Caco-2 (cell line): ENCODE measurements around the gene C1QBP. TPM values are rescaled to one million over a fixed set of nuclear protein-coding genes. Genes with fewer than 3 reads are reported as not detected.

Source experiments
- Bru-seq: library from RNA; stranded (reverse); fragments of 400-500 nt; gene quantifications from one replicate; lab custom pipeline; 2021; lab: Mats Ljungman, UMichigan
- BruChase-seq, 2 experiments: library from RNA; stranded (reverse); fragments of 400-500 nt; gene quantifications; one replicate each; lab custom pipeline; 2021; lab: Mats Ljungman, UMichigan
- BruUV-seq: library from RNA; stranded (reverse); fragments of 400-500 nt; replicated peaks from 2 replicates; lab custom pipeline; 2021; lab: Mats Ljungman, UMichigan
- CTCF ChIA-PET: fragments of 300-600 bp; sonication (Branson Sonifier 250); formaldehyde crosslinking; loops from one replicate; lab custom pipeline; 2022; ENCODE audit warnings: antibody characterized with exemption; lab: Charles Lee
- POLR2A ChIA-PET: fragments of 300-600 bp; sonication (Branson Sonifier 250); formaldehyde crosslinking; loops from one replicate; lab custom pipeline; 2022; ENCODE audit warnings: antibody characterized with exemption; lab: Charles Lee
- DNase-seq, 2 experiments: peaks; one replicate each; pipeline versions ENCODE4 v3.0.0 to v3.0.0-alpha.2; 2020 to 2022
- H3K27me3 ChIP-seq: replicated peaks from 2 replicates; pipeline ENCODE4 v1.6.0; 2011; ENCODE audit warnings: low read length; ENCODE audit not compliant: control insufficient read depth, insufficient read depth
- H3K36me3 ChIP-seq: 2 replicates; pipeline ENCODE4 v1.5.1; 2011; ENCODE audit warnings: low read length; ENCODE audit not compliant: control insufficient read depth, insufficient read depth
- H3K4me1 ChIP-seq: fragments of 250-450 bp; sonication (Bioruptor Pico); 2 replicates; pipeline ENCODE4 v1.5.1; 2020; ENCODE audit warnings: mild to moderate bottlenecking
- H3K4me3 ChIP-seq: 2 replicates; pipeline ENCODE4 v1.5.1; 2011; ENCODE audit warnings: low read depth, mild to moderate bottlenecking, control low read depth, low read length
- H3K9me3 ChIP-seq: fragments of 250-450 bp; sonication (Bioruptor Pico); 2 replicates; pipeline ENCODE4 v1.5.1; 2020; ENCODE audit warnings: mild to moderate bottlenecking, moderate library complexity
- H3K27ac Mint-ChIP-seq: one replicate; pipeline ENCODE4 v1.8.0; 2022; ENCODE audit warnings: mixed read lengths; ENCODE audit not compliant: unreplicated experiment
- H3K27me3 Mint-ChIP-seq: one replicate; pipeline ENCODE4 v1.8.0; 2022; ENCODE audit warnings: mixed read lengths; ENCODE audit not compliant: insufficient read depth, unreplicated experiment
- H3K36me3 Mint-ChIP-seq: one replicate; pipeline ENCODE4 v1.8.0; 2022; ENCODE audit warnings: mild to moderate bottlenecking, mixed read lengths; ENCODE audit not compliant: insufficient read depth, unreplicated experiment
- H3K4me1 Mint-ChIP-seq: one replicate; pipeline ENCODE4 v1.8.0; 2022; ENCODE audit warnings: low read depth, mixed read lengths; ENCODE audit not compliant: unreplicated experiment
- H3K4me3 Mint-ChIP-seq: one replicate; pipeline ENCODE4 v1.8.0; 2022; ENCODE audit warnings: mild to moderate bottlenecking, moderate library complexity, mixed read lengths; ENCODE audit not compliant: unreplicated experiment
- H3K9me3 Mint-ChIP-seq: one replicate; pipeline ENCODE4 v1.8.0; 2022; ENCODE audit warnings: mixed read lengths; ENCODE audit not compliant: unreplicated experiment
- CTCF ChIP-seq, 2 experiments: fragments of 200-600 bp in 1 of 2; IDR thresholded peaks; 1 replicate in 1 of 2; 2 replicates in 1 of 2; pipeline versions ENCODE4 v1.5.1 to v1.8.0; 2011 to 2022; ENCODE audit warnings: antibody characterized with exemption in 1 of 2, control low read depth in 1 of 2, inconsistent platforms in 1 of 2, low read depth in 1 of 2, low read length in 1 of 2, mild to moderate bottlenecking in 1 of 2, moderate library complexity in 1 of 2; ENCODE audit not compliant: insufficient read depth in 1 of 2, severe bottlenecking in 1 of 2, unreplicated experiment in 1 of 2
- intact Hi-C: fragments of 100-400 bp; cut with micrococcal nuclease; formaldehyde crosslinking; loops from one replicate; pipeline ENCODE4 v1.10.0; 2022; ENCODE audit not compliant: unreplicated experiment
- long read RNA-seq: library from polyadenylated mRNA; stranded (forward); transcript quantifications from one replicate; pipeline ENCODE4 v2.0.0, GENCODE V29; 2022
- total RNA-seq: library from RNA; stranded (reverse); gene quantifications from 2 replicates; pipeline ENCODE4 v1.2.3, GENCODE V29; 2022

The C1QBP gene
- total RNA-seq, result 129 and 149 TPM in 2 replicates
- percentile 83 among the genes with signal in this experiment for Bru-seq, nascent RNA
- percentile 86 among the genes with signal in this experiment for BruChase-seq, experiment 1, labeled RNA remaining after a 2-hour chase
- BruChase-seq, experiment 2, labeled RNA remaining after a 6-hour chase, result percentile 96 among the genes with signal in this experiment
- long read RNA-seq, transcript C1QBP-201 (6 exons, 1,169 nt), result major isoform, 619 of 664 reads
- long read RNA-seq, partial matches to known transcripts, result 5 of 664 reads
- long read RNA-seq, other reads (novel, unspliced or antisense), result 39 of 664 reads

GRCh38 chr17:5438716-5439445 lies at the start of gene C1QBP:
C1QBP (minus strand) TSS chr17:5439155; CDS start chr17:5439073, 82 bp downstream.
- H3K36me3 Mint-ChIP-seq, result peaks cover 35% of the 10 kb centered on the region
- POLR2A ChIA-PET, result interaction anchor here (1.2 kb wide), 1 partner anchor 20 kb away, joined by 4 read pairs; the partner anchor contains the start of genes NUP88 and RPAIN

GRCh38 chr17:5488752-5489151 lies 49.8 kb upstream of the C1QBP start:
- Histone ChIP-seq H3K9me3 (no peaks in the 10 kb centered on the region), H3K27me3 (no peaks in the 10 kb centered on the region), H3K4me3 (no peak overlapping the region), H3K36me3 (no peaks in the 10 kb centered on the region), H3K4me1 (0 out of 2 replicates have a peak, but pooled peaks cover 3% of the 10 kb centered on the region)
- peaks cover 28% of the 10 kb centered on the region for H3K36me3 Mint-ChIP-seq
- TF ChIP-seq CTCF (IDR thresholded peaks at IDR 0.05; ENCODE audit: insufficient read depth in 1 of 2, low read depth in 1 of 2, low read length in 1 of 2, severe bottlenecking in 1 of 2, unreplicated experiment in 1 of 2), result no peak
- ChIA-PET POLR2A (no interaction called here), CTCF (no interaction called here)
- no peak overlapping the region for H3K27ac Mint-ChIP-seq
- H3K4me1 Mint-ChIP-seq, result no peaks in the 10 kb centered on the region
- no TSS peak for BruUV-seq
- H3K9me3 Mint-ChIP-seq, result no peaks in the 10 kb centered on the region
- intact Hi-C loops, result no loop called here
- no peaks in the 10 kb centered on the region for H3K27me3 Mint-ChIP-seq
- no peak for DNase-seq
- no peak overlapping the region for H3K4me3 Mint-ChIP-seq

More at GRCh38 chr17:5438716-5439445, at the start of gene C1QBP:
- no peaks in the 10 kb centered on the region for H3K9me3 Mint-ChIP-seq
- H3K27ac Mint-ChIP-seq, result peak within 1 kb of the TSS; percentile 81
- Histone ChIP-seq H3K36me3 (0 out of 2 replicates have a peak, but pooled peaks cover 1% of the 10 kb centered on the region), H3K4me3 (peak within 1 kb of the TSS; percentile 63), H3K9me3 (no peaks in the 10 kb centered on the region), H3K4me1 (no peaks in the 10 kb centered on the region), H3K27me3 (no peaks in the 10 kb centered on the region)
- peak; percentile 81 to 89 for DNase-seq
- no peaks in the 10 kb centered on the region for H3K4me1 Mint-ChIP-seq
- TF ChIP-seq CTCF (IDR thresholded peaks at IDR 0.05; ENCODE audit: insufficient read depth in 1 of 2, low read depth in 1 of 2, low read length in 1 of 2, severe bottlenecking in 1 of 2, unreplicated experiment in 1 of 2), result peak; percentile 75 to 82
- CTCF ChIA-PET, result interaction anchor here (0.6 to 1.4 kb wide), 6 partner anchors 14 to 995 kb away, joined by 3 to 10 read pairs (median 4); partner anchors contain the start of genes DERL2, DHX33, MIS12 and NUP88
- intact Hi-C loops, result loop anchor here (1.0 kb wide), 1 partner anchor 19 kb away; the partner anchor contains the start of gene RPAIN
- BruUV-seq, result no TSS peak
- no peaks in the 10 kb centered on the region for H3K27me3 Mint-ChIP-seq
- H3K4me3 Mint-ChIP-seq, result peak within 1 kb of the TSS; percentile 73
